ENCODE results near the gene PHF24. TPM values are rescaled to one million over a fixed set of nuclear protein-coding genes. Genes with fewer than 3 reads are reported as not detected.

The PHF24 gene
- total RNA-seq, 4 donors from 2014 or later = under 0.01 to 0.99 (median 0.76) TPM

GRCh38 chr9:34985311-34985899, 27.3 kb downstream of the PHF24 start:
- no peak for DNase-seq (ENCODE audit: extremely low spot score)
- TF ChIP-seq POLR2A (IDR thresholded peaks at IDR 0.05; ENCODE audit: low read depth) (no peak), EP300 (IDR thresholded peaks at IDR 0.05) (no peak), POLR2AphosphoS5 (IDR thresholded peaks at IDR 0.05) (peak in 1 of 2 donors; percentile 25)
- TF ChIP-seq, protein P1, sequence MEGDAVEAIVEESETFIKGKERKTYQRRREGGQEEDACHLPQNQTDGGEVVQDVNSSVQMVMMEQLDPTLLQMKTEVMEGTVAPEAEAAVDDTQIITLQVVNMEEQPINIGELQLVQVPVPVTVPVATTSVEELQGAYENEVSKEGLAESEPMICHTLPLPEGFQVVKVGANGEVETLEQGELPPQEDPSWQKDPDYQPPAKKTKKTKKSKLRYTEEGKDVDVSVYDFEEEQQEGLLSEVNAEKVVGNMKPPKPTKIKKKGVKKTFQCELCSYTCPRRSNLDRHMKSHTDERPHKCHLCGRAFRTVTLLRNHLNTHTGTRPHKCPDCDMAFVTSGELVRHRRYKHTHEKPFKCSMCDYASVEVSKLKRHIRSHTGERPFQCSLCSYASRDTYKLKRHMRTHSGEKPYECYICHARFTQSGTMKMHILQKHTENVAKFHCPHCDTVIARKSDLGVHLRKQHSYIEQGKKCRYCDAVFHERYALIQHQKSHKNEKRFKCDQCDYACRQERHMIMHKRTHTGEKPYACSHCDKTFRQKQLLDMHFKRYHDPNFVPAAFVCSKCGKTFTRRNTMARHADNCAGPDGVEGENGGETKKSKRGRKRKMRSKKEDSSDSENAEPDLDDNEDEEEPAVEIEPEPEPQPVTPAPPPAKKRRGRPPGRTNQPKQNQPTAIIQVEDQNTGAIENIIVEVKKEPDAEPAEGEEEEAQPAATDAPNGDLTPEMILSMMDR (IDR thresholded peaks at IDR 0.05) = peak; percentile 66 to 86 (median 75)

DNA sequence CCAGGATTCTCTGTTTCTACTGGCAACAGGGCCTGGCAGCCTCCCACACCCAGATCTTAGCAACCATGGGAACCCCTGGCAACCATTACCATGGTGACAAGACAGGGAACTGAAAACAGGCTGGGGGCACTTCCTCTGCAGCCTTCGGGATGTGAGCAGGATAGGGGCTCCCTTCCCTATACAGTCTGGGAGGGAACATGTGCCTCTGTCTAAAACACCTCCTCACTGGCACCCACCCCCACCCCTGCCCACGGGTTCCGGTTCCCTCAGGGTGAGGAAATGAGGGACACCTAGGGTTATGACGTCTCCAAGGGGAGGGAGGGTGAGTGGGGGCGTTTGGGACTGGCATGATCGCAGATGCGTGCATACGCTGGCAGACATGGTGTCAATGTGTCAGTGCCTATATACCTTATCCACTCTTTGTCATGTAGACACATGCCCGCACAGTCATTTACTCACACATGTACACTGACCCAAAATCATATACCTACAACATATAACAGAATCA, 28.5 kb downstream of the PHF24 start:
- intact Hi-C loops (cut with DNase I) = loop anchor here (2.0 to 10.0 kb wide), 3 partner anchors 86 to 282 kb away; partner anchors contain the start of gene VCP
- Histone ChIP-seq H3K4me1 (peaks cover 18 to 27% (median 25%) of the 10 kb centered on the region in 4 donors), H3K27me3 (no peaks in the 10 kb centered on the region), H3K27ac (replicated peaks in 1 of 4) (no peak overlapping the region), H3K9me3 (no peaks in the 10 kb centered on the region), H3K36me3 (no peaks in the 10 kb centered on the region), H3K4me3 (no peak overlapping the region)
- DNase-seq (ENCODE audit: extremely low spot score) = no peak
- WGBS = 65% methylated on average over 5 of the region's 9 CpGs
- no peak for TF ChIP-seq POLR2AphosphoS5 (IDR thresholded peaks at IDR 0.05)
- TF ChIP-seq, protein P1 (IDR thresholded peaks at IDR 0.05) = no peak
- no peak for TF ChIP-seq EP300 (IDR thresholded peaks at IDR 0.05)
- no peak for TF ChIP-seq POLR2A (IDR thresholded peaks at IDR 0.05; ENCODE audit: low read depth)

More at GRCh38 chr9:34985311-34985899, 27.3 kb downstream of the PHF24 start:
- Histone ChIP-seq H3K4me1 (peaks cover 9 to 15% (median 13%) of the 10 kb centered on the region in 4 donors), H3K27ac (replicated peaks in 1 of 4) (no peak overlapping the region), H3K4me3 (no peak overlapping the region), H3K36me3 (no peaks in the 10 kb centered on the region), H3K9me3 (no peaks in the 10 kb centered on the region), H3K27me3 (no peaks in the 10 kb centered on the region)
- 8% methylated on average over 6 of the region's 7 CpGs for WGBS
- intact Hi-C loops (cut with DNase I) = loop anchor here (5.0 to 10.0 kb wide), 2 partner anchors 87 to 281 kb away; partner anchors contain the start of gene VCP

DNA sequence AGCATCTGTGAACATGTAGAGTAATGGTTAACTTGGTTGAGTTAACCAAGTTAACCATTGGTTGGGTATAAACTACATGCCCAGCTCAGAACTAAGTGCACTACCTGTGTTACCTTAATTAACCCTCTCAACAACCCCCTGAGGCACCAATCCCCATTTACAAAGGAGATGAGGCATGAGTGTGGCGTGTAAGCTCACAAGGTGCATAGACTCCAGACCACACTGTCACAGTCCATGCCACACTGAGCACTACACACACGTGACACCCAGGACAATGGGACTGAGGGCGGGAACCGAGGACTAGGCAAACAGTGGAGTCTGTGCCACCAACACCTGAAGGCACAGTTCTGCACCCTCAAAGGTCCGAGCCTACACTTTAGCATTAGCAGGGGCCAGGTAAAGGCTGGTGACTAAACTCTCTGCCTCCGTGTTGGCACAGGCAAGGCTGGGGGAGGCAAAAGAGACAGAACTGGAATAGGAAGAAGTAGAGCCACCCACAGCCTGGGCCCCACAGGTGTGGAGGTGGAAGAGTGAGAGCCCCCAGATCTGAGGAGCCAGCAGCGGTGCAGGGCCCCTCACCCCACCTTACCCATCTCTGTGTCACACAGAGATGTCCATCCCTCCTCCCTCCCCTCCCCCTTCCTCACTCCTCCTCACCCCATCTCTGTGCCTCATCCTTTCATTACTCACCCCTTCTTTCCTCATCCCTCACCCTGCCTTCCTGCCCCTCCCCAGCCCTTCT, 29.2 kb downstream of the PHF24 start:
- H3K36me3 ChIP-seq = no peaks in the 10 kb centered on the region
- H3K4me3 ChIP-seq = no peak overlapping the region
- no peak for DNase-seq (ENCODE audit: extremely low spot score)
- intact Hi-C loops (cut with DNase I) = loop anchor here (2.0 to 10.0 kb wide), 3 partner anchors 85 to 283 kb away; partner anchors contain the start of gene VCP
- TF ChIP-seq, protein P1 (IDR thresholded peaks at IDR 0.05) = no peak
- TF ChIP-seq EP300 (IDR thresholded peaks at IDR 0.05) (no peak), POLR2AphosphoS5 (IDR thresholded peaks at IDR 0.05) (no peak), POLR2A (IDR thresholded peaks at IDR 0.05; ENCODE audit: low read depth) (no peak)
- H3K4me1 ChIP-seq = peaks cover 25 to 34% (median 32%) of the 10 kb centered on the region in 4 donors
- H3K9me3 ChIP-seq = no peaks in the 10 kb centered on the region
- H3K27ac ChIP-seq (replicated peaks in 1 of 4) = no peak overlapping the region
- no peaks in the 10 kb centered on the region for H3K27me3 ChIP-seq
- 81% methylated on average over 7 of the region's 7 CpGs for WGBS

- peak overlapping the region; percentile 89 to 93 (median 92) for H3K4me3 ChIP-seq
- intact Hi-C loops (cut with DNase I) = loop anchor here (5.0 to 10.0 kb wide), 2 partner anchors 84 to 284 kb away; partner anchors contain the start of gene VCP
- 34% methylated on average over 22 of the region's 25 CpGs for WGBS
- peak overlapping the region in 2 of 4 donors; percentile 82 to 99 for H3K27ac ChIP-seq (replicated peaks in 1 of 4)
- H3K4me1 ChIP-seq = peaks cover 36 to 45% (median 43%) of the 10 kb centered on the region in 4 donors
- H3K27me3 ChIP-seq = no peaks in the 10 kb centered on the region
- TF ChIP-seq POLR2AphosphoS5 (IDR thresholded peaks at IDR 0.05) (no peak), POLR2A (IDR thresholded peaks at IDR 0.05; ENCODE audit: low read depth) (no peak), EP300 (IDR thresholded peaks at IDR 0.05) (no peak)
- TF ChIP-seq, protein P1 (IDR thresholded peaks at IDR 0.05) = no peak
- no peak for DNase-seq (ENCODE audit: extremely low spot score)
- no peaks in the 10 kb centered on the region for H3K9me3 ChIP-seq
- no peaks in the 10 kb centered on the region for H3K36me3 ChIP-seq
These were observed 30.3 kb downstream of the PHF24 start for GRCh38 chr9:34988218-34989002.
